ENCODE measurements around the gene IQCB1. TPM values are rescaled to one million over a fixed set of nuclear protein-coding genes. Genes with fewer than 3 reads are reported as not detected.
A peak's percentile ranks its signal among the peaks of the same experiment; 100 is the strongest.

The IQCB1 gene
- total RNA-seq, 4 donors from 2014 or later, result 16.9 to 27.5 (median 19.9) TPM

DNA sequence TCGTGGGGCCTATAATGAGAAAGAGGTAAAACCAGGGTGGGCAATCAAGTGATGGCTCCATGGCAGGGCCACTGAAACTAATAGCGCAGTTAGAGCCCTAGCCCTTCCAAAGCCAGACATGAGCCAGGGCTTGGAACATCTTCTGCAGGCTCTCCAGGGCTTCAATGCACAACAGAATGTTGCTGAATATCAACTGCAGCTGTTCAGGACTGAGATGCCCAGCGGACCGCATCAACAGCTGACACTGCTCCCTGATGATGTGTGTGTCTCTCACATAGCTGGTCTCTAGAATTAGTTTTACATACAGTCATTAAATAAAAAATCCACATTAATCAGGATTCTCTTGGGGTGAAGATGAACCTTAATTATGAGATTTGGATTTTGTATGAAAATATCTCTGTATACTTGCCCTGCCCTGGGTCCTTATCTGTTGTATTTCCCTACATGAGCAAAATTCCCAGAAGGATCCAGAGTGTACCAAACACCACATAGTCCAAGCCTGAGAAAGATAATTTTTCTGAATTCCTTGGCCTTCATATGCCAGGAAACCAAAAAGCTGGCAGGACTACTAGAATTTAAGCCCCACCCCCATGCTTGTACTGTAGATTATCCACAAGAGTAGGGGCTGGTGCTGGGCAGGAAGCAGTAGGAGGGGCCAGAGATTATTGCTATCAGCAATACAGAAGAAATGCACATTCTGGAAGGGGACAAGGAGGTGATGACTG is 77.6 kb downstream of the IQCB1 start:
- ATAC-seq (ENCODE audit: low FRiP score), result no peak
- DNase-seq (ENCODE audit: low spot score), result no peak
- TF ChIP-seq, protein P1, sequence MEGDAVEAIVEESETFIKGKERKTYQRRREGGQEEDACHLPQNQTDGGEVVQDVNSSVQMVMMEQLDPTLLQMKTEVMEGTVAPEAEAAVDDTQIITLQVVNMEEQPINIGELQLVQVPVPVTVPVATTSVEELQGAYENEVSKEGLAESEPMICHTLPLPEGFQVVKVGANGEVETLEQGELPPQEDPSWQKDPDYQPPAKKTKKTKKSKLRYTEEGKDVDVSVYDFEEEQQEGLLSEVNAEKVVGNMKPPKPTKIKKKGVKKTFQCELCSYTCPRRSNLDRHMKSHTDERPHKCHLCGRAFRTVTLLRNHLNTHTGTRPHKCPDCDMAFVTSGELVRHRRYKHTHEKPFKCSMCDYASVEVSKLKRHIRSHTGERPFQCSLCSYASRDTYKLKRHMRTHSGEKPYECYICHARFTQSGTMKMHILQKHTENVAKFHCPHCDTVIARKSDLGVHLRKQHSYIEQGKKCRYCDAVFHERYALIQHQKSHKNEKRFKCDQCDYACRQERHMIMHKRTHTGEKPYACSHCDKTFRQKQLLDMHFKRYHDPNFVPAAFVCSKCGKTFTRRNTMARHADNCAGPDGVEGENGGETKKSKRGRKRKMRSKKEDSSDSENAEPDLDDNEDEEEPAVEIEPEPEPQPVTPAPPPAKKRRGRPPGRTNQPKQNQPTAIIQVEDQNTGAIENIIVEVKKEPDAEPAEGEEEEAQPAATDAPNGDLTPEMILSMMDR (IDR thresholded peaks at IDR 0.05), result no peak

DNA sequence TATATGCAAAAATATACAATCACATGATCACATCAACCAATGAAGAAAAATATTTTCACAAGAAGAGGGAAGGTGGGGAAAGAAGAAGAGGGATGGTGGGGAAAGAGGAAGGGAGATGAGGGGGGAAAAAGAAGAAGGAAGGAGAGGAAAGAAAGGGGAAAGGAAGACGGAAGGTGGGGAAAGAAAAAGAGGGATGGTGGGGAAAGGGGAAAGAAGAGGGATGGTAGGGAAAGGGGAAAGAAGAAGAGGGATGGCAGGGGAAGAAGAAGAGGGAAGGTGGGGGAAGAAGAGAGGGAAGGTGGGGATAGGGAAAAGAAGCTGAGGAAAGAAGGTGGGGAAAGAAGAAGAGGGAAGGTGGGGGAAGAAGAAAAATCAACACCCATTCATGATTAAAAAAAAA is 82.1 kb downstream of the IQCB1 start:
- DNase-seq (ENCODE audit: low spot score) (no peak), ATAC-seq (ENCODE audit: low FRiP score) (no peak)
- TF ChIP-seq, protein P1 (IDR thresholded peaks at IDR 0.05), result no peak

DNA sequence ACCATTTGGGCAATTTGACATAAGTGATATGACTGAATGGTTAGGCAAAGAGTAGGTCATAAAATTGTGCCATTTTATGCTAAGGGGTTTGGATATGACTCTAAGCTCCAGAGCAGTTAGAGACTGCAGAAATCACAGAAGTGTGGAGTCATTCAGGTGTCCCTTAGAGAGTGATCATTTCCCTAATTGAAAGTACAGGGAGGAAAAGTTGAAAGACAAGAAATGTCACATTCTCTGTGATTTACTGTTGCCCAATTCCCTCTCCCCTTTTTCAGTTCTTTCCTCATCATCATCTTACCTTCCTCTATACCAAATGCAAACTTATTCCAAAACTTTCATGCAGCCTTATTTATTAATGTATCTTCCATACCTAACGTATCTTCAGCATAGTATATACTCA is 82.6 kb downstream of the IQCB1 start:
- ATAC-seq (ENCODE audit: low FRiP score) (no peak), DNase-seq (ENCODE audit: low spot score) (no peak)
- TF ChIP-seq, protein P1 (IDR thresholded peaks at IDR 0.05), result no peak

DNA sequence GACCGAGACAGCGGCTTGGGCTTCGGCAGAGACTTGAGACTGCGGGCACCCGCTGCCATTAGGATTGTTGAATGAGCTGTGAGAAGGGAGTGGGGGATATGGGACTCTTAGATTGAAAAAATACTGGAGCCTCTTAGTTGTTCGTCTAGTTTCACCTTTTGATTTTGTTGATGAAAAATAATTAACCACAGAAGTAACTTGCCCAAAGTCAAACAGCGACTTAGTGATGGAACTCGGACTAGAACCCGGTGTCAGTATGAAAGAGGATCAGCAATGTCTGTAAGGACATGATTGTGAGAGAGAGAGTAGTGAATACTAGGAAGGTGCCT is 84.8 kb downstream of the IQCB1 start:
- TF ChIP-seq, protein P1 (IDR thresholded peaks at IDR 0.05), result no peak
- DNase-seq (ENCODE audit: low spot score) (no peak), ATAC-seq (ENCODE audit: low FRiP score) (no peak)

DNA sequence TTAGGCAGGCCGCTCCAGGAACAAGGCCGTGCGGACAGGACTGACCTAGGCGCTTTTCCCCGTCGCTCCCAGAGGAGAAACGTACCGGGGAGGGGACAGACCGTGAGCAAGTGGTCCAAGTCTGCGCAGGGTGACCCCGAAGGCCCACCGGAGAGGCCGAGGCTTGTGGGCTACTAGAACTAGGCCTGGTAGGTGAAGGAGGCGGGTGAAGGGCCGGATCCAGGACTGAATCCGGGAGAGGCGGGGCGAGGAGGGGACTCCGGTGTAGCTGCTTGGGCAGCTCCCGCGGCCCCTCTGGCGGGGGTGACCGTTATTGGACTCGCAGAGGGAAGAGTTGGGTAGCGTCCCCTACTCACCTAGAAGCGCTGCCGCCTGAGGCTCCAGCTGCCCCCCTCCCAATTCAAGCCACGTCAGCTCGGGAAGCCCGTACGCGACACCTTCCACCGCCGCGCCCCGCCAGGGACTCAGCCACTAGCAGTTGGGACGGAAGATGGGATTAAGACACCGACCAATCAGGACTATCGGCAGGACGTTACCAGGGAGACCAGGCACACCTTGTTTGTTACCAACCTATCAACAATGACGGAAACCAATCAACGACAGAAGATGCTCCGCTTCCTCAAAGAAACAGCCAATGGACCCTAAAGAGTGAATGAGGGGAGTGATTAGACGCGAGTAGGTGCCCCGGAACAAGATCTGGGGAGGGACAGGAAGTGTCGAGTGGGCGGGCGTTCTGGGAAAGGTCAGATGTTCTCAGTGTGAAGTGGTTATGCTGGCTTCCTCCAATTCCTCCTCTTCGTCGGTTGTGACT is 85.4 kb downstream of the IQCB1 start, which contains the start of gene GOLGB1:
GOLGB1 (minus strand) TSS at position 466 of the 811 bp plus-strand sequence. CDS start 18,770 bp downstream, outside the sequence.
- ATAC-seq (ENCODE audit: low FRiP score) (peak; percentile 99), DNase-seq (ENCODE audit: low spot score) (peak; percentile 81)
- TF ChIP-seq, protein P1 (IDR thresholded peaks at IDR 0.05), result no peak

DNA sequence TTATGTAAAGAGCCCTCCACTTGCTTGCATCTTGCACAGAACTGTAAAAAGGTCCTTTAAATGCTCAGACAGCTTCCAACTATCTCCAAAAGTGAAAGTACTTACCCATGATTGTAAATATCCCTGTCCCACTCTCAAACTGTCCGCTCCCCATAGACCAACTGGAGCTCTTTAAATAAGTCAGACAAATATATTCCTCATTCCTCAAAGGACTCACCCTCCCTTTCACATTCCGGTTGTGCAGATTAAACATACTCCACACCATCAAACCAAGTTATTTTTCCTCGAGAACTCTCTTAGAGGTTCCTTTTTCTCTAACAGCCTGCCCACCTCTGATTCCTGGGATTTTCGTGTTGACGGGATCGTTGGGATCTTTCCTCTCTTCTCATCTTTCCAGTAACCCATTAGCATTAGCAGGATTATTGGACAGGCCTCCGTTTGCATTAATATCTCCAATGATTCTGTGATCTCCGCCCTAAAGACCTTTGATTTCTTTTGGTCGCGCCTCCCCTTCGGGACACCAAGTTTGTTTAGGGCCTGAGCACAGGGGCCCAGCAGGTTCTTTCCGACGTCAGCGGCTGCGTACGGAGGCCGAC is 86.1 kb downstream of the IQCB1 start:
- TF ChIP-seq, protein P1 (IDR thresholded peaks at IDR 0.05), result no peak
- DNase-seq (ENCODE audit: low spot score), result no peak
- no peak for ATAC-seq (ENCODE audit: low FRiP score)
